H1 (cell line): ENCODE results near the gene TFDP1. TPM values are rescaled to one million over a fixed set of nuclear protein-coding genes. Genes with fewer than 3 reads are reported as not detected.
A peak's percentile ranks its signal among the peaks of the same experiment; 100 is the strongest.

ENCODE experiments used
- CTCF ChIA-PET: fragments of 300-600 bp; sonication (Branson Sonifier 250); formaldehyde crosslinking; loops from one replicate; lab custom pipeline; 2021; ENCODE audit not compliant: partially characterized antibody; lab: Charles Lee
- POLR2A ChIA-PET: fragments of 300-600 bp; sonication (Branson Sonifier 250); formaldehyde crosslinking; loops from one replicate; lab custom pipeline; 2021; ENCODE audit warnings: inconsistent platforms; ENCODE audit not compliant: partially characterized antibody; lab: Charles Lee
- DNase-seq, 2 experiments: peaks; one replicate each; pipeline versions ENCODE4 v3.0.0 to v3.0.0-alpha.2; 2010 to 2022; ENCODE audit warnings: low spot score in 2 of 2, low read depth in 1 of 2, mixed read lengths in 1 of 2
- FAIRE-seq: peaks from 2 replicates; lab custom pipeline; 2011; peaks lifted over from hg19 to GRCh38; lab: Jason Lieb, UNC
- H2AFZ ChIP-seq: 2 replicates; pipeline ENCODE4 v1.8.1; 2012; ENCODE audit warnings: low read length, inconsistent platforms
- H2AK5ac ChIP-seq: 2 replicates; pipeline ENCODE4 v1.6.1; 2013; ENCODE audit warnings: low read depth, low read length
- H2BK120ac ChIP-seq: replicated peaks from 2 replicates; pipeline ENCODE3; 2013; ENCODE audit warnings: low read depth, low read length, inconsistent platforms
- H2BK12ac ChIP-seq: 2 replicates; pipeline ENCODE4 v1.6.1; 2013; ENCODE audit warnings: low read depth, low read length
- H2BK15ac ChIP-seq: 2 replicates; pipeline ENCODE4 v1.6.1; 2013; ENCODE audit warnings: low read length
- H2BK20ac ChIP-seq: 2 replicates; pipeline ENCODE4 v1.6.1; 2013; ENCODE audit warnings: low read length
- H2BK5ac ChIP-seq: 2 replicates; pipeline ENCODE4 v1.6.1; 2013; ENCODE audit warnings: low read depth, low read length
- H3K14ac ChIP-seq: 2 replicates; pipeline ENCODE4 v1.6.1; 2013; ENCODE audit warnings: inconsistent platforms; ENCODE audit not compliant: insufficient read length
- H3K18ac ChIP-seq: 2 replicates; pipeline ENCODE4 v1.6.1; 2013; ENCODE audit warnings: low read length; ENCODE audit errors: extremely low read depth
- H3K23ac ChIP-seq: 2 replicates; pipeline ENCODE4 v1.6.1; 2013; ENCODE audit warnings: inconsistent platforms; ENCODE audit not compliant: insufficient read length
- H3K23me2 ChIP-seq: 2 replicates; pipeline ENCODE4 v1.6.1; 2013; ENCODE audit warnings: low read depth, low read length
- H3K27ac ChIP-seq: 2 replicates; pipeline ENCODE4 v1.6.1; 2011; ENCODE audit warnings: low read depth, low read length, inconsistent platforms
- H3K27me3 ChIP-seq, 4 experiments: replicated peaks in 1 of 4; 1 replicate in 1 of 4; 2 replicates in 3 of 4; pipeline versions ENCODE4 v1.6.1 to v1.8.1; 2011 to 2013; ENCODE audit warnings: low read length in 3 of 4, mild to moderate bottlenecking in 3 of 4, inconsistent platforms in 2 of 4, mixed read lengths in 2 of 4, moderate library complexity in 1 of 4; ENCODE audit not compliant: control insufficient read depth in 3 of 4, insufficient read depth in 3 of 4; ENCODE audit errors: extremely low read depth in 1 of 4
- H3K36me3 ChIP-seq, 4 experiments: 2 replicates each; pipeline versions ENCODE4 v1.6.1 to v1.8.1; 2011 to 2013; ENCODE audit warnings: mild to moderate bottlenecking in 4 of 4, low read length in 3 of 4, moderate library complexity in 2 of 4, control low read depth in 1 of 4, inconsistent platforms in 1 of 4; ENCODE audit not compliant: insufficient read depth in 4 of 4, control insufficient read depth in 2 of 4
- H3K4ac ChIP-seq: replicated peaks from 2 replicates; pipeline ENCODE3; 2013; ENCODE audit warnings: low read length, low read depth, mixed read lengths, inconsistent platforms; ENCODE audit not compliant: insufficient read length
- H3K4me1 ChIP-seq, 4 experiments: replicated peaks in 1 of 4; 1 replicate in 1 of 4; 2 replicates in 3 of 4; pipeline versions ENCODE4 v1.6.1 to v1.8.1; 2011 to 2013; ENCODE audit warnings: low read length in 3 of 4, inconsistent platforms in 2 of 4, mixed read lengths in 1 of 4; ENCODE audit not compliant: insufficient read depth in 4 of 4, control insufficient read depth in 3 of 4
- H3K4me2 ChIP-seq, 2 experiments: 2 replicates each; pipeline versions ENCODE4 v1.6.1 to v1.8.1; 2011 to 2013; ENCODE audit warnings: low read depth in 2 of 2, low read length in 2 of 2, control low read depth in 1 of 2, inconsistent platforms in 1 of 2, mild to moderate bottlenecking in 1 of 2; ENCODE audit not compliant: insufficient read depth in 1 of 2
- H3K4me3 ChIP-seq, 4 experiments: fragments of 200-600, 300-600 bp in 1 of 4; sonication (generic), shearing (Covaris generic), sonication (Bioruptor Twin) in 1 of 4; 2 replicates each; pipeline versions ENCODE4 v1.5.1 to v1.8.1; 2011 to 2016; ENCODE audit warnings: low read length in 4 of 4, low read depth in 3 of 4, control low read depth in 2 of 4, inconsistent platforms in 2 of 4, mild to moderate bottlenecking in 2 of 4, mixed read lengths in 1 of 4, moderate library complexity in 1 of 4; ENCODE audit not compliant: insufficient read depth in 2 of 4; ENCODE audit errors: extremely low read depth in 1 of 4
- H3K56ac ChIP-seq: replicated peaks from 2 replicates; pipeline ENCODE3; 2013; ENCODE audit warnings: low read depth, mild to moderate bottlenecking, mixed read lengths, low read length, inconsistent platforms; ENCODE audit not compliant: insufficient read length
- H3K79me1 ChIP-seq: 2 replicates; pipeline ENCODE4 v1.6.1; 2013; ENCODE audit warnings: low read depth, low read length, control low read depth
- H3K79me2 ChIP-seq, 2 experiments: 2 replicates each; pipeline versions ENCODE4 v1.6.1 to v1.8.1; 2012 to 2013; ENCODE audit warnings: low read length in 2 of 2, mild to moderate bottlenecking in 2 of 2, inconsistent platforms in 1 of 2; ENCODE audit not compliant: insufficient read depth in 2 of 2, control insufficient read depth in 1 of 2
- H3K9ac ChIP-seq, 4 experiments: replicated peaks in 1 of 4; 1 replicate in 1 of 4; 2 replicates in 3 of 4; pipeline versions ENCODE4 v1.6.1 to v1.8.1; 2011 to 2013; ENCODE audit warnings: low read depth in 3 of 4, low read length in 3 of 4, control low read depth in 2 of 4, mild to moderate bottlenecking in 2 of 4, moderate library complexity in 2 of 4, inconsistent platforms in 1 of 4; ENCODE audit errors: extremely low read depth in 1 of 4
- H3K9me3 ChIP-seq, 2 experiments: 2 replicates each; pipeline versions ENCODE4 v1.6.1 to v1.8.1; 2012 to 2013; ENCODE audit warnings: mild to moderate bottlenecking in 2 of 2, moderate library complexity in 2 of 2, control low read depth in 1 of 2, inconsistent platforms in 1 of 2, low read depth in 1 of 2, low read length in 1 of 2, mixed read lengths in 1 of 2; ENCODE audit not compliant: insufficient read depth in 2 of 2
- H4K20me1 ChIP-seq, 2 experiments: replicated peaks in 1 of 2; 2 replicates each; pipeline versions ENCODE3 to v1.8.1; 2011 to 2013; ENCODE audit warnings: inconsistent platforms in 2 of 2, low read length in 2 of 2, mild to moderate bottlenecking in 1 of 2; ENCODE audit not compliant: insufficient read depth in 2 of 2, control insufficient read depth in 1 of 2
- H4K5ac ChIP-seq: 2 replicates; pipeline ENCODE4 v1.6.1; 2013; ENCODE audit warnings: low read length, low read depth, mixed read lengths, inconsistent platforms; ENCODE audit not compliant: insufficient read length
- H4K8ac ChIP-seq: 2 replicates; pipeline ENCODE4 v1.8.0; 2013; ENCODE audit warnings: mild to moderate bottlenecking, moderate library complexity, low read length, inconsistent platforms; ENCODE audit not compliant: insufficient read depth; ENCODE audit errors: extremely low read depth
- H4K91ac ChIP-seq: replicated peaks from 2 replicates; pipeline ENCODE3; 2013; ENCODE audit warnings: low read length, mixed read lengths, inconsistent platforms; ENCODE audit not compliant: insufficient read length
- BCL11A ChIP-seq, 2 experiments: IDR thresholded peaks; one replicate each; pipeline ENCODE4 v1.6.1; 2011; ENCODE audit warnings: low read depth in 2 of 2, low read length in 2 of 2, mild to moderate bottlenecking in 2 of 2
- CBX8 ChIP-seq: fragments of 300-800, 300-1000 bp; sonication (generic); IDR thresholded peaks from 2 replicates; pipeline ENCODE4 v1.7.1; 2016; ENCODE audit warnings: low read depth, low read length, borderline replicate concordance
- EP300 ChIP-seq, 2 experiments: IDR thresholded peaks; 1 replicate in 1 of 2; 2 replicates in 1 of 2; pipeline ENCODE4 v1.6.1; 2011 to 2012; ENCODE audit warnings: low read depth in 2 of 2, low read length in 2 of 2, mild to moderate bottlenecking in 2 of 2, borderline replicate concordance in 1 of 2, inconsistent platforms in 1 of 2, moderate library complexity in 1 of 2
- KDM5A ChIP-seq: fragments of 200-600 bp; IDR thresholded peaks from 2 replicates; pipeline ENCODE4 v1.7.1; 2012; ENCODE audit warnings: mild to moderate bottlenecking, low read length, inconsistent platforms, mixed read lengths
- POLR2AphosphoS5 ChIP-seq: IDR thresholded peaks from 2 replicates; pipeline ENCODE4 v1.6.1; 2011; ENCODE audit warnings: low read depth, low read length
- RAD21 ChIP-seq, 2 experiments: IDR thresholded peaks in 1 of 2; conservative IDR thresholded peaks in 1 of 2; 2 replicates each; pipeline ENCODE4 v1.6.1; 2011; ENCODE audit warnings: low read depth in 2 of 2, low read length in 2 of 2, improper control_type of control experiment in 1 of 2, inconsistent platforms in 1 of 2, mild to moderate bottlenecking in 1 of 2, moderate library complexity in 1 of 2
- TBP ChIP-seq: IDR thresholded peaks from 2 replicates; pipeline ENCODE4 v1.6.1; 2011; ENCODE audit warnings: low read depth, low read length, improper control_type of control experiment
- WGBS, 2 experiments: shearing (Covaris generic) in 1 of 2; methylation state at CpG; one replicate each; pipeline versions ENCODE4 v1.1.6 to v1.1.7; 2013 to 2015; ENCODE audit warnings: low lambda C conversion rate in 2 of 2, mixed read lengths in 2 of 2, inconsistent platforms in 1 of 2, low coverage in 1 of 2, missing lambda C conversion rate in 1 of 2; ENCODE audit not compliant: insufficient replicate concordance in 2 of 2, insufficient coverage in 1 of 2, insufficient read length in 1 of 2; ENCODE audit errors: extremely low coverage in 1 of 2, missing lambda C conversion rate in 1 of 2; 5-methylcytosine and 5-hydroxymethylcytosine counted together
- polyA plus RNA-seq, 7 experiments: library from polyadenylated mRNA; depleted of rRNA in 3 of 7; stranded (reverse) in 5 of 7; unstranded in 2 of 7; fragments of >200 nt in 5 of 7; fragments of 200-250 nt in 2 of 7; gene quantifications; 1 replicate in 5 of 7; 2 replicates in 1 of 7; 4 replicates in 1 of 7; pipeline versions ENCODE4 v1.2.1 to v1.2.3, GENCODE V29; 2011 to 2013; ENCODE audit warnings: missing spikeins in 2 of 7, mixed read lengths in 2 of 7
- total RNA-seq: library from RNA; stranded (reverse); fragmentation: NEBNext Ultra II Directional; extraction: Animal tissue kit (Norgen Biotek cat#: 25700); gene quantifications from 2 replicates; pipeline ENCODE4 v1.2.1, GENCODE V29; 2021
- TF ChIP-seq, protein P1 (sequence below): IDR thresholded peaks from 2 replicates; pipeline ENCODE4 v1.6.1; 2012; ENCODE audit warnings: inconsistent platforms
- TF ChIP-seq, protein P2 (sequence below), 3 experiments: IDR thresholded peaks; 1 replicate in 2 of 3; 2 replicates in 1 of 3; pipeline versions ENCODE4 v1.5.1 to v1.6.1; 2011; ENCODE audit warnings: low read length in 3 of 3, mild to moderate bottlenecking in 3 of 3, inconsistent platforms in 2 of 3, low read depth in 1 of 3, moderate library complexity in 1 of 3; ENCODE audit not compliant: insufficient read depth in 1 of 3; ENCODE audit errors: control extremely low read depth in 1 of 3

The TFDP1 gene
- total and polyA plus RNA-seq, 2 of the 8 experiments (the other 6 are each of a cell fraction or from before 2014, with no cell fraction given) = 43.6 to 81.9 TPM

DNA sequence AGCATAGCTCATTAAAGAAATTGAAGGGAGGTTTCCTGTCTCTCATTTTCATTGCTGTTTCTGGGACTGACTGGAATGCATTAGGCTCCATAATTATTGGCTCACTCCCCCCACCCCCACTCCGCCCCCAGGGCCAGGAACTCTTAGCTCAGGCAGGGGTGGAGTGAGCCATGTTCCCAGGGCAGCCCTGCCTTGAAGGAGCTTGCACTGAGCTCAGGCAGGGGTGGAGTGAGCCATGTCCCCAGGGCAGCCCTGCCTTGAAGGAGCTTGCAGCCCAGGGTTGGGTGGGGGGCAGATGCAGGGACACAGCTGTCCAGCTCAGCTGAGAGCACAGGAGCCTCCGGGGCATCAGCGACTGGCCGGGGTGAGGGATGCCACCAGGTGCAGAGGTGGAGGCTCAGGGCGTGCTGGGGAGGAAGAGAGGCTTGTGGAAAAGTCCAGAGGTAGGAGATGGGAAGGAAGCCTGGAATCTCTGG, 39.1 kb upstream of the TFDP1 start:
- no peaks in the 10 kb centered on the region; a peak in 3 of 8 replicates for H3K36me3 ChIP-seq
- H3K4me1 ChIP-seq = peaks cover 0 to 4% (median 0%) of the 10 kb centered on the region in 4 experiments; a peak in 2 of 7 replicates
- no peak overlapping the region for H2BK20ac ChIP-seq
- no peak overlapping the region for H4K91ac ChIP-seq
- no peaks in the 10 kb centered on the region for H3K9me3 ChIP-seq
- no peaks in the 10 kb centered on the region for H3K27me3 ChIP-seq
- H3K23ac ChIP-seq = no peak overlapping the region
- FAIRE-seq (no peak), DNase-seq (no peak)
- peak overlapping the region; percentile 56; the same call in 1 of the 2 replicates for H2BK5ac ChIP-seq
- no peak overlapping the region for H3K14ac ChIP-seq
- no peak overlapping the region for H2AK5ac ChIP-seq
- peaks cover 0 to 14% of the 10 kb centered on the region in 2 experiments; a peak in 1 of 4 replicates for H3K79me2 ChIP-seq
- no peak overlapping the region for H4K5ac ChIP-seq
- peaks cover 3 to 11% of the 10 kb centered on the region in 2 experiments for H4K20me1 ChIP-seq
- no peak overlapping the region for H2BK120ac ChIP-seq
- no peak overlapping the region for H2AFZ ChIP-seq
- ChIA-PET CTCF (interaction anchor here (0.6 to 3.4 kb wide), 9 partner anchors 11 to 637 kb away, joined by 3 to 14 read pairs (median 3); no protein-coding TSS in a partner anchor), POLR2A (interaction anchor here (1.6 kb wide), 1 partner anchor 8 kb away, joined by 3 read pairs; no protein-coding TSS in a partner anchor)
- 93% methylated on average over 5 of the region's 5 CpGs; no CpG with 5 or more reads in 1 of the 2 experiments for WGBS, 2 experiments
- no peak overlapping the region for H3K4ac ChIP-seq
- H2BK15ac ChIP-seq = no peak overlapping the region
- H3K4me2 ChIP-seq = no peak overlapping the region
- H3K9ac ChIP-seq = no peak overlapping the region
- no peak overlapping the region for H2BK12ac ChIP-seq
- no peak overlapping the region for H3K18ac ChIP-seq
- H3K27ac ChIP-seq = no peak overlapping the region
- no peak overlapping the region; the same call in 1 of the 2 replicates for H4K8ac ChIP-seq
- no peak overlapping the region for H3K56ac ChIP-seq
- H3K79me1 ChIP-seq = peaks cover 10% of the 10 kb centered on the region
- H3K4me3 ChIP-seq = no peak overlapping the region
- H3K23me2 ChIP-seq = no peaks in the 10 kb centered on the region
- TF ChIP-seq BCL11A (IDR thresholded peaks at IDR 0.05; ENCODE audit: low read depth in 2 of 2, low read length in 2 of 2) (no peak), TBP (no peak), EP300 (IDR thresholded peaks at IDR 0.05; ENCODE audit: borderline replicate concordance in 1 of 2, low read depth in 2 of 2, low read length in 2 of 2) (no peak), POLR2AphosphoS5 (no peak), KDM5A (no peak), CBX8 (no peak), RAD21 (IDR thresholded peaks at IDR 0.05 in 1 of 2, conservative IDR thresholded peaks at IDR 0.05 in 1 of 2; ENCODE audit: low read depth in 2 of 2, low read length in 2 of 2) (no peak)
- TF ChIP-seq, protein P1, sequence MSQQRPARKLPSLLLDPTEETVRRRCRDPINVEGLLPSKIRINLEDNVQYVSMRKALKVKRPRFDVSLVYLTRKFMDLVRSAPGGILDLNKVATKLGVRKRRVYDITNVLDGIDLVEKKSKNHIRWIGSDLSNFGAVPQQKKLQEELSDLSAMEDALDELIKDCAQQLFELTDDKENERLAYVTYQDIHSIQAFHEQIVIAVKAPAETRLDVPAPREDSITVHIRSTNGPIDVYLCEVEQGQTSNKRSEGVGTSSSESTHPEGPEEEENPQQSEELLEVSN = no peak
- TF ChIP-seq, protein P2, sequence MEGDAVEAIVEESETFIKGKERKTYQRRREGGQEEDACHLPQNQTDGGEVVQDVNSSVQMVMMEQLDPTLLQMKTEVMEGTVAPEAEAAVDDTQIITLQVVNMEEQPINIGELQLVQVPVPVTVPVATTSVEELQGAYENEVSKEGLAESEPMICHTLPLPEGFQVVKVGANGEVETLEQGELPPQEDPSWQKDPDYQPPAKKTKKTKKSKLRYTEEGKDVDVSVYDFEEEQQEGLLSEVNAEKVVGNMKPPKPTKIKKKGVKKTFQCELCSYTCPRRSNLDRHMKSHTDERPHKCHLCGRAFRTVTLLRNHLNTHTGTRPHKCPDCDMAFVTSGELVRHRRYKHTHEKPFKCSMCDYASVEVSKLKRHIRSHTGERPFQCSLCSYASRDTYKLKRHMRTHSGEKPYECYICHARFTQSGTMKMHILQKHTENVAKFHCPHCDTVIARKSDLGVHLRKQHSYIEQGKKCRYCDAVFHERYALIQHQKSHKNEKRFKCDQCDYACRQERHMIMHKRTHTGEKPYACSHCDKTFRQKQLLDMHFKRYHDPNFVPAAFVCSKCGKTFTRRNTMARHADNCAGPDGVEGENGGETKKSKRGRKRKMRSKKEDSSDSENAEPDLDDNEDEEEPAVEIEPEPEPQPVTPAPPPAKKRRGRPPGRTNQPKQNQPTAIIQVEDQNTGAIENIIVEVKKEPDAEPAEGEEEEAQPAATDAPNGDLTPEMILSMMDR (IDR thresholded peaks at IDR 0.05; ENCODE audit: control extremely low read depth in 1 of 3, insufficient read depth in 1 of 3, low read depth in 1 of 3, low read length in 3 of 3) = no peak
